HG03469 (cell line): ENCODE measurements around the gene PDE7B.
"Not testable (repeated sequence)": the region's sequence is repeated elsewhere in the genome, so short reads cannot be mapped to it uniquely, and the experiment has no call there.

ENCODE experiments used
- ATAC-seq: cut with Tn5 transposase; IDR thresholded peaks from one replicate; pipeline ENCODE4 v1.9.1; 2021; ENCODE audit warnings: mild to moderate bottlenecking, moderate library complexity, moderate number of reproducible peaks; ENCODE audit not compliant: unreplicated experiment

Gene PDE7B

GRCh38 chr6:135842618-135843392, 8.7 kb upstream of the PDE7B start:
- ATAC-seq = no peak

DNA sequence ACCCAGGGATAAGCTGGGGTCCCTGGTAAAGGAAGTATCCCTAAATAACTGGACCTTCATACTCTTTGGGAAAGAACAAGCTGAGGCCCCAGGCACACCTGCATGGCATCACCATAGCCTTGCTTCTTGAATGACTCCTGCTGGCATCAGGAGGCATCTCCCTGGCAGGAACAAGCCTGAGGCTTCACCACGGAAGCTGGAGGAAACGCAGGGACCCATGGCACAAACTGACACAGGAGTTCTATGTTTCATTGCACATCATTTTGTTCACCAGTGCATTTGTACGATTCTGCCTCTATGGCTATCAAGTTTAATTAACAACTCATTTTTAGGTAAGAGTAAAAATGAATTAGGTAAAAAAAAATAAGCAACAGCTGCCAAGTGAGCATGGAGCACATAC, 619 bp upstream of the PDE7B start:
- ATAC-seq = no peak

DNA sequence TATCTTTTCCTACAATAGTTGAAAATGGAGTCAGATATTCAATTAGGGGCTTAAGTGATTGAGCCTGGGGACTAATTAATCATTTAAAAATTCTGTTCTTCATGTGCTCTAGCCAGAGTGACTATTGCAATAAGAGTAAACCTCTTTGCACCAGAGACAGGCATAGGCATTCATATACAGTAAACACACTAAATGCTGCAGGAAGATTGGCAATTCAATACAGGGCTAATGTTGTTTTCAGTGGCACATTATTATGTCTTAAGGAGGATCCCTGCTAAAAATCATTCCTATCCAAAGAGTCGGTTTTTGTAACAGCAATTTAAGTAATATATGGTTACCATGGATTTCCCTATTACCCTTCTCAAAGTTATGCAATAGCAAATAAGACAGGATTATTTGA, 1.2 kb downstream of the PDE7B start:
- ATAC-seq = no peak

GRCh38 chr6:135853227-135853626, 1.7 kb downstream of the PDE7B start:
- no peak for ATAC-seq

DNA sequence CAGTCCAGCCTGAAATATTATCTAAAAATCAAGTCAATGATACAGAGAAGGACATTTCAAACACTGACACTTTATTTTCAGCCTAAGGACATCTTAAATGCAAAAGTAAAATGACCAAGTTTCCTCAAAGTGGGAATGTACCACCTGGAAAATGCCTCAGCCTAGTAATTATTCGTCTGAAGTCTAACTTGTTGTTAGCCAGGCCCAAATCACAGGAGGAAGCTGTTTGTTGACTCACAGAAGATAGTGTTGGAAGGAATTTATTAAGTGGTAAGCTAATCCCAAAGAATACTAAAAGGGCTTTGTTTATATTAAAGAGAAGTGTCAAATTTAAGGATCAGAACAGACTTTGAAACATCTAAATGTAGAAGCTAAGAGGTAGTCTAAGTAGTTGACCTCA, 2.5 kb downstream of the PDE7B start:
- no peak for ATAC-seq

- ATAC-seq = no peak
Observed at GRCh38 chr6:135854799-135855198, 3.3 kb downstream of the PDE7B start.

DNA sequence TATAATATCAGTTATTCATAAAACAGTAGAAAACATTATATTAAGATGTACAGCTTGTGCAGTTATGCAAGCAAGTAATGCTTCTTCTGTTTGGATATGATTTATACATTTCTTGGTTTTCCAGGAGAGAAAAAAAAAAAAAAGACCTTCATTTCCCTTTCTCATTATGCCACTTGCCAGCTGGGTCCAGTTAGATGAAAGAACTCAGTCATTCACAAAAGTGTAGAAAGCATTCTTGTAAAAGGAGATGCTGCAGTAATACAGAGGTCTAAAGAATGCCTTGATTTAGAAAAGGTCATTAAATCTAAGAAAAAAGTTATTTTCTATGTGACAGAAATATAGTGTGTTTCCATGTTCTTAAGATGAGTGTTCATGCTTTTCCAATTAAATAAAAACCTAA, 7.4 kb downstream of the PDE7B start:
- no peak for ATAC-seq

- ATAC-seq = no peak
Observed at GRCh38 chr6:135860361-135860760, 8.9 kb downstream of the PDE7B start.

DNA sequence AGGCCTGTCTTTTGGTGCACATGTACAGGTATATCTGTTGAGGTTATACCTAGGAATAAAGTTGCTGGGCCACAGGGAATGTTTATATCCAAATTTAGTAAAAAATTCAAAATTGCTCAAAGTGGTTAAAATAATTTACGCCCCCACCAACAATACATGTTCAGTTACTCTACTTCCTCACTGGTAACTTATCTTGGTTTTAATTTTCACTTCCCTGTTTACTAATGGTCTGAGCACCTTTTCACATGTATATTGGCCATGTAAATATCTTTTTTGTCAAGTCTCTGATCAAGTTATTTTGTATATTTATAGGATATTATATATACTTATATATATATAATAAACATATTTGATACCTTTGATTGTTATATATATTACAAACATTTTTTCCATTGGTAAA, 9.7 kb downstream of the PDE7B start:
- ATAC-seq = peak; percentile 64

DNA sequence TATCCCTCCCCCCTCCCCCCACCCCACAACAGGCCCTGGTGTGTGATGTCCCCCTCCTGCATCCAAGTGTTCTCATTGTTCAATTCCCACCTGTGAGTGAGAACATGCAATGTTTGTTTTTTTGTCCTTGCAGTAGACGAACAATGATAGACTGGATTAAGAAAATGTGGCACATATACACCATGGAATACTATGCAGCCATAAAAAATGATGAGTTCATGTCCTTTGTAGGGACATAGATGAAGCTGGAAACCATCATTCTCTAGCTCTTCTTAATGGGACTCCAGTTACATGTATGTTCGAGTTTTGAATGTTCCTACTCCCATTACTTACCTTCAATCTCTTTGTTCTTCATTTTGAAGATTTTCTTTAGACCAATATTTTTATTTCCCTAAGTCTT, 13.4 kb downstream of the PDE7B start:
- not testable (repeated sequence) for ATAC-seq

- no peak for ATAC-seq
Observed at GRCh38 chr6:135866445-135867123, 15.1 kb downstream of the PDE7B start.

DNA sequence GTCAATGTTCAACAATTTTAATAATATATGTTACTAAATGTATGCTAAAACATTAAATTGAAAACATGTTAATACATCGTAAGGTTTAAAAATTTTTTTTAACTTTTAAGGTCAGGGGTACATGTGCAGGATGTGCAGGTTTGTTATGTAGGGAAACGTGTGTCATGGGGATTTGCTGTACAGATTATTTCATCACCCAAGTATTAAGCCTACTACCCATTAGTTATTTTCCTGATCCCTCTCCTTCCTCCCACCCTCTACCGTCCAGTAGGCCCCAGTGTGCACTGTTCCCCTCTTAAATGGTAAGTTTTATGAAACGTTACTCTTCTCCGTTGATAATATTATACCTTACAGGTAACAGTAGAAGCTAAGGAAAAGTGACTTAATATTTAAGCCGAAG, 15.8 kb downstream of the PDE7B start:
- ATAC-seq = no peak

DNA sequence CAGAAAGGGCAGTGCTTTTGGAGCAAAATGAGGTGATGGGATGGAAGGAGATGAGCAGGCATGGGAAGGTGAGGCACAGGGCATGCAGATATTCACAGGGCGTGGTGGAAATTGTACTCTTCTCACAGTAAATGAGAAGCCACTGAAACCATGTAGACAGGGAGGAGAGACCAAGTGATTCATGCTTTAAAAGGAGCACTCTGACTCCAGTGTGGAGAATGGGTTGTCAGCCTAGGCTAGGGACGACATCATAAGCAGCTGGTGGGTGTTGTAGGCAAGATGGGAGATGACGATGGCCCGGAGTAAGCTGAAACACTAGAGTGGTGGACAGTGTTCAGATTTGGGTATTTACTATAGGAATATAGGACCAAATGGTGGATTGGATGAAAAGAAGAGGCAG, 18.4 kb downstream of the PDE7B start:
- ATAC-seq = no peak

- no peak for ATAC-seq
Observed at GRCh38 chr6:135870722-135871121, 19.2 kb downstream of the PDE7B start.

DNA sequence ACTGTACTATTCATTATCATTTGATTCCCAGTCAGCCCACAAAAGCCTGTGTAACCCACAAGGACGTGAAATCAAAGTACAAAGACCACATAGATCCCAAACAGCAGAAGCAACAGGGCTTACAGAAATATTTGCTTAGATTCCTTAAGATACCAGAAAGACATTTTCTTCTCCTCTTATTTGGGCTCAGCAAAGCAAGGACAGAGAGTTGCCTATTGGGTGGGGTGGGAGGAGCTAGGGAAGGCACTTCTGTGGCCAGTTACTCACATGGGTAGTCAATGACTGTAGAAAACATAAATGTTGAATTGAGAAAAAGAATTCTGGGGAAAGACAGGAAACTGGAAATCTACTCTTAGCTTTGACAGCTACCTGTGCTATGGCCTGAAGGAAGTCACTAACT, 19.8 kb downstream of the PDE7B start:
- ATAC-seq = no peak

DNA sequence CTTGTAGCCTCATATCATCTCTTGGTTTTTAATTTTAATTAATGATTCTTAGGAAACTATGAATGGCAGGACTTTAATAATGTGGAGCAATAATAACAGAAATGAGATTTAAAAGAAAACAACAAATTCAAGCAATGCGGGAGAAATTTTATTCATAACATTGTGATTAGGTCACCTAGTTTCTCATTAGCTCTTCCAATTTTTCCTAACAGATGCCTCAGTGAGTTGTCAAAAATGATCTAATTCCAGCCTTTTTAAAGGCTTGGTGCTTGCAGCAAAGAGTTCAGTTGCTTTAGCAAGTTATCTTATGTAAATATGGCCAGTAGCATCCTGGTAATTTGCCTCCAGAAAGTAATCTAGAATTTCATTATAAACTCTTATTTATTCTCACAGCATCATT, 20.4 kb downstream of the PDE7B start:
- no peak for ATAC-seq

DNA sequence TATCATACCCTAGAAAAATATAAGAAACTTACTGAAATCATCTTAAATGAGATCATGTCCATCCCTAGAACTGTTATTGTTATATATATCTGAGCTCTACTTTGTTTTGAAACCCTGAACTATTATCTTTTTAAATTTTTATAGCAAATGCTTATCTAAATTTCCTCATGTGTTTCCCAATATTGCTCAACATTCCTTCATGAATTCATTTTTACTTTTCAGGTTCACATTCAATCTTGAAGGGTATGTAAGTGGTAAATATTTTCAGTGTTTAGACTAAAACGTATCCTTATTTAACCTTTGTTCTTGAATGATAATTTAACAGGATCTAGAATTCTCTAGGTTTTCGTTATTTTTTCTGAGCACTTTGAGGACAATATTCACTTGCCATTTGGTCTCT, 23.9 kb downstream of the PDE7B start:
- ATAC-seq = no peak

GRCh38 chr6:135876058-135876457, 24.6 kb downstream of the PDE7B start:
- ATAC-seq = no peak

DNA sequence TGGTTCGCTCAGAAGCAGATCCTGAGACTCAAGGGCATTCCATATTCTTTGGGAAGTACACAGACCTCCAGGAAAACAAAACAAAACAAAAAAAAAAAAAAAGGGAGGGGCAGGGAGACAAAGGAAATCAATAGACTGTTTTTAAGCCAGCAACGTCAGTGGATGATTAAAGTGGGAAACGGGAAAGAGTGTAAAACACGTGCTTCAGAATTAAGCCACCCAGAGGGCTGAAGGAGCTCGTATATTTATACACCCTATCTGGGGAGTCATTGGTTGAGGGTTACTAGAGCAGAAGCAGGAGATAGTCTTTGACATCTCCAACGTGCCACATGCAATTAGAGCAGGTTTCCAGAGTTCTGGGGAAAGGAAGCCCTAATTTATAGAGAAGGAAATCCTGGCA, 26.2 kb downstream of the PDE7B start:
- ATAC-seq = no peak

DNA sequence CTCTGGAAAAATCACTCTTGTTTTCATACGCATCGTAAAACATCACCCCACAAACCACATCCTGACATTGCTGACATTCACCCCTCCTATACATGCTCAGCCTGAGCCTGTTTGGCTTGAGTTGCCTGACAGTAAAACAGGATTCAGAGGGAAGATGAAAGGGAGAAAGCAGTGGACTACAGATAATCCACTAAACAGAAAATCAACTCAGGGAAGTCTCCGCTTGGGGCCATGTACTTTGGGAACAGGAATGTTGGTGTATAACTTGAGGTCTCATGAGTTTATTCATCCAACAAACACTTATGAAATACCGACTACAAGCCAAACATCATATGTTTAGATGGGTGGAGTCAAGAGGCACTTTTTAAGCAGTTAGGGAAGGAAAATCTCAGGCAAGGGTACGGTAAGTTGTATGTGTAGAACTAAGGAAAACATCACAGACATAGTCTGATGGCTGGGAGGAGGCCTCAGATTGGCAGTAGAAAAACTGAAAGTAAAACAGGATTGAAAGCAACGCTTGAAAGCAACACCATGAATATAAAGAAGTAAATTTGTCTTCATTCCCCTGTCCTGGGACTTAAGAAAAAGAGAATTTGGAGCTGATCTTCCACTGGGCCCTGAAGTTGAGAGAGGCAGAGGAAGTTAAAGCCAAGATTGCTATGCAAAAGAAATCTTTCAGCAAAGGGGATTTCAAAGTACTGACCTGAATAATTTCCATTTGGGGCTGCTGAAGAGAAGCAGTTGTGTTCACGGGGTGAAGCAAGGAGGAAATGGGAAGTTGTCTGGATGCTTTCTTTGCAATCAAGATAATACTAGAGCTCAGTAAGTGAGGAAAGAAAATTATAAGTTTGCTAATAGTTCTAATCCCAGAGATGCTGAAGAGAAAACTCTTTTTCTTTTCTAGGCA, 28.8 kb downstream of the PDE7B start:
- peak; percentile 91 for ATAC-seq

- no peak for ATAC-seq
Observed at GRCh38 chr6:135883045-135883444, 31.5 kb downstream of the PDE7B start.

- ATAC-seq = no peak
Observed at GRCh38 chr6:135883536-135883935, 32.0 kb downstream of the PDE7B start.
